Glomerular visceral epithelial cell (primary cell): ENCODE results near the gene CCNB1IP1.
A peak's percentile ranks its signal among the peaks of the same experiment; 100 is the strongest.
"Not testable (repeated sequence)": the region's sequence is repeated elsewhere in the genome, so short reads cannot be mapped to it uniquely, and the experiment has no call there.

Source experiments
- DNase-seq: peaks from one replicate; pipeline ENCODE4 v3.0.0-alpha.2; 2016; ENCODE audit errors: extremely low spot score

The CCNB1IP1 gene

DNA sequence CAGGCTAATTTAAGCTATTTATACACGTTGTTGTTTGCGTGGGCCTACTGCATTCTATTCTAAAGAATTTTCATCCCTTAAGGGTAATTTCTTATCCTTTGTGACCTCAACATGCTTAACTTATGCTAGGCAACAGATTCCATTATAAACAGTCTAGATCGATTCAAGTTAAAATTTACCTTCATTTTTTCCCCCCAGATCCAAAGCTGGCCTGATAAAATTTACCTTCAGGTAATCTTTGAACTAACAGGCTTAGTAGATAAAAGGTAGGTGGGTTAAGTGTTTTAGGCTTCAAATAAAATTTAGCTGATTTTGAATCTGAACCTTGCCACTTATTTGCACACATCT, 389 bp upstream of the CCNB1IP1 start:
- no peak for DNase-seq

DNA sequence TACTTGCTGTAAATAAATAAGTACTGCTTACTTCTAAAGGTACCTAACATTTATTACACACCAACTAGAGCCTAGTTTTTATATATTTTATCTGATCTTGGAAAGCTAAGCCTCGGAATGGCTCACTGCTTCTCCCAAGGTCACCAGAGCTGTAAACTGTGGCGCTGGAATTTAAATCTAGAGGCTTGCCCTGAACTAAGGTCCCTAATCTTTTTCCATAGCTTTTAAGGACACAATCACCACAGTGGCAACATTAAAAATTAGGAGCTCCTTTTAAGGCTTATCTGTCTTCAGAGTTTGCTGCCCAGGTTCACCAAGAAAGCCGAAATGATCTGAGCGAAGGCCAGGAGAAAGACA, 670 bp downstream of the CCNB1IP1 start:
- peak; percentile 13 for DNase-seq

DNA sequence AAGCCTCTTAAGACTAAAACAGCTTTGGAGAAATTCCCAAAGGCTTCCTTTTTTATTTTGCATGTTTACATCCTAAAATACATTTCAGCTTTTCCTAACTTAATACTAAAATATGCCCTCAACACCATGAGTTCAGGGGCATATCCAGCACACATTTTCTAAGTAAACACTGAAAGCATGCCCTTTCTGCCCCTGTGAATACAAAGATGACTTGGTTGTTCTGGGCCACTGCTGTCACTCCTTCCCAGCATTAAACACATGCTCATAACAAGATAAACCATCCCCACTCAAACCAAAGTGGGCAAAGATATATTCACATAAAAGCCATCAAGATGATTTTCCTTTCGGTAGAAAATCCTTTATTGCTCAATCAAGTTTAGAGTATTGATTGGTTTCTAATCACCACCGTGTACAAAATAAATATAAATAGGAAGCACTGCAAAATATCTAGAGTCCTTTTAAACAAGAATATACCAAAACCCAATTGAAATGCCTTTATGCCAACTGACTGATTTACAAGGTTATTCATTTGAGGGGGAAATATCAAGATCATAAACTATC, 1.9 kb downstream of the CCNB1IP1 start:
- no peak for DNase-seq

DNA sequence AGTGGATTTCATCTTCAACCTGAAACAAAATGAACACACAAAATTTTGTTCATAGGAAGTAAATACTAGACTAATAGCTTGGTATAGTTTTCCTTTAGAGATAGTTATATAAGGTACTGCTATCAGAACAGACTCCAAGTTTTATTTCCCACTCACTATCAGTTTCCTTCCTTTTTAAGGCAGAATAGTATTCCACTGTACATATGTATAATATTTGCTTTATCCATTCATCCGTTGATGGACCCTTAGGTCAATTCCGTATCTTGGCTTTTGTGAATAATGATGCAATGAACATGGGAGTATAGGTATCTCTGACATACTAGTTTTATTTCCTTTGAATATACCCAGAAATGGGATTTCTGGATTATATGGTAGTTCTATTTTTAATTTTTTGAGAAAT, 3.7 kb downstream of the CCNB1IP1 start:
- no peak for DNase-seq

DNA sequence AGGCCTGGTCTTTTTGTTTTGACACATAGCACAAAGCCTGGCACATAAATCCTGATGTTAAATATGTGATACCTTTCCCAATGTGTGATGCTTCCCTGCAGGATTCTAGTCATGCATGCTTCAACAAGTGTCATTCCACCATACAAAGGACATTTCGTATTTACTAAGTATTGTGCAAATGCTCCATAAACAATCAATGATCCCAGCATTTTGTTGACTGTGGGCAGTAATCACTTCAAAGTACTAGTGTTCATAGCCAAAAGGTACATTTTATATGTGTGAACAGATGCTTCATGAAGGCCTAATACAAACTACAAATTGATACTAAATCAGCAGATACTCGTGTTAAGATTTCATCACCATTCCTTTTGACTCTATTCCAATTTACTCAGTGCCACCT, 4.4 kb downstream of the CCNB1IP1 start:
- no peak for DNase-seq

DNA sequence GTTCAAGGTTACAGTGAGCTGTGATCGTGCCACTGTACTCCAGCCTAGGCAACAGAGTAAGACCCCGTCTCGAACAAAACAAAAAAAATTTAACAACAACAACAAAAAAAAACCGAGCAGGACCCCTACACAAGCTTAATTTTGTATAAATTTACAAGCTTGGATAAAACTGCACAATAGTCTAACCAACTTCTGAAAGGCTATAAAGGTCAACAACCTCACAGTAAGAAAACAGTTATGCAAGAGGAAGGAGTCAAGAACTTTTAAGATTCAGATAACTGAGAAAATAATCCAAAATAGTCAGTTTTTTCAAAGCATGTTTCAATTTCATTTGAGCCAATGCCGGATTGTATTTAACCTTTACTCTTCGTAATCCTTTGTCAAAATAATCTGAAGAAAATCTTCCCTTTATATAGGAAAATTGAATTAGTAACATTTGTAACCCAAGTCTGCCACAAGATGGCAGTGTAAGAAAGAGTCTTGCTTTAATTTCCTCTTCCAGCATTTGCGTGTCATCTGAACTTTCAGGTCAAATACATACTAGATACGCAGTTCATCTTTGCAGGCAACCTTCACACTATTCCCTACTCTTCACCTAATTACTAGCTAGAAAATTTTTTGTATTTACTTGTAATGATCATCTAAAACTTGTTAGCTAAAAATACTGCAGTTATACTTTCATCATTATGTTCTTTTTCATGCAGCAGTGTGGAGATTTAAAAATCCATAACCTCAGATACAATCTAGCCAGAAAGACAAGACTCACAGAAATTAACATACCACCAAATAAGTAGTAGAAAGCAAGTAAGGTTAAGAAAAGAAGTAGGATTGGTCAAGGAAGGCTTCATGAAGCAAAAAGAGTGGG, 5.8 kb downstream of the CCNB1IP1 start:
- peak; percentile 67 for DNase-seq

DNA sequence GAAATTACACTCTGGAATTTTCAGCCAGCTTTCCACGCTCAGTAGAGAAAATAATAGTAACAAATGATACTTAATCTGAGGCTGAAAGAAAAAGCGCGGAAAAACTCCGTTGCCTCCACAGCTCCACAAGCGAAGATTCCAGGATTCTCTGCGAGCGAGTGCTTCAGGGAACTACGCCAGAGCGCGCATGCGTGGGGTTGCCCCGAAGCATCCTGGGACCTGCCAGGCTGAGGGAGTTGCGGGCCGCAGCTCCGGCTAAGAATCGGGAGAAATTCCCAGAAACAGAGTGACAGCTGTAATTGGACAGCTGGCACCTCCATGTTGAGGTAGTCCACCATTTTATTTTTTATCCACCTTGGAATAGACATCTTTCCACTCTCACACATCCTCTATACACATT, 15.4 kb downstream of the CCNB1IP1 start:
- no peak for DNase-seq

DNA sequence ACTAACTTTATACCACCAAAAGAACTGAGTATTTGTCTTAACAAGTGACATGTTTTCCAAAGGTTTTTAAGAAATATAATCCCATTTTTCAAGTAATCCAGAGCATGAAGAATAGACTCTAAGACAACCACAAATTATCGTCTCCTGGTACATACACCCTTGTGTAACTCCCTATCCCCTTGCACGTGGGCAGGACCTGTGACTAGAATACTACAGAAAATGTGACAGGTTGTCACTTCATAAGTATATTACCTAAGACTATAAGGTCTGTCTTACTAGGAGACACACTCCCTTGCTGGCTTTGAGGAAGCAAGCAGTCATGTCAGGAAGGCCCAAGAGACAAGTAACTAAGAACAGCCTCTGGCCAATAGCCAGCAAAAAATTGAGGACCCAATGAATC, 19.1 kb downstream of the CCNB1IP1 start:
- DNase-seq, result no peak

DNA sequence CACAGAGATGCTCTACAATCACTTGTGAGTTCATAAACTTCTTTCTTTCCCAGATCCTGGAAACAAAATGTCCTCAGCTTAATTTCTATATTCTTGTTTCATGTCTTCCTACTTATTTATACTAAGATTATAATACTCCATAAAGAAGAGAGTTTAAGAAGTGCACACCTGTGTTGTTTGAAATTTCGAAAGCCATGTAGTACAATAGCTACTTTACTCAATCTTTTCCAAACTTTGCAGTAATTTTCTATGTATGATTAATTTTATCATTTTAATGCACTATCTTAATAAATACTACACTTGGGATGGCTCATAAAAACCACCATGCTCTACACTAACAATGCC, 27.0 kb downstream of the CCNB1IP1 start:
- DNase-seq, result no peak

DNA sequence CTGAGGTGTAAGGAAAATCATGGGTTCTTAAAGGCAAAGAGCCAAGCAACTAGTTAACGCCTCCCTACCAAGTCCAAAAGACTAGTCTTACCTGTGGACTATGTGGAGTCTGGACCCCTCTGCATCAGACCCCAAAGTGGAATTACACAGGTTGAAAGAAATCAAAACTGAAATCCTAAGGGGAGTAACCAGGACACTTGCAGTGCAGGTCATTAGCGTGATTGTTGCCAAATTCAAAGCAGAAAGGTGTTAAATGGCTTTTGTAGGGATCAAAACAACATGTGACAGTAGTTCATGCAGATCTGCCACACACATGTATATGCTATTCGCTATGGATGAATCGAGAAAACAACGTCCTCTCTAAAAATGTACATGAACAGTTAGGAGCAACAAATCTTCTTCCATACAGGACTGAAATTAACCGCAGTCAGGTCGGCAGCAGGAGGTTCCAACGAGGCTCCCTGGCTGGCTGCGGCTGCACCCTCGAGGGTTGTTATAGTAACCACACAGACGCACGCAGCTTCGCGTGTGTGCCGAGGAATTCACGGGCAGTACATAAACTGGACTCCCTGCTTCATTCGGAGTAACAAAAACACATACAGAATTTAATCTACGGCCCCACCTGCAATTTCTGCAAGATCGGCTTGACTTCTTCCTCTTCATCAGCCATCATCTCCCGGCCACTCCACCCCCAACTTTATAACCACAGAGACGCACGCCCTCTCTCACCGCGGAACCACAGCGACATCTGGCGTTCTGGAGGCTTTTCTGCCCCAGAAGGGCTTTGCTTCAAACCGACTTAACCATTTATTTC, 27.6 kb downstream of the CCNB1IP1 start, which contains the start of gene TTC5:
Gene TTC5, minus strand, starts transcription at position 687 of the 814 bp plus-strand sequence. Its CDS starts 14 bp downstream, at position 673.
- peak; percentile 88 for DNase-seq

DNA sequence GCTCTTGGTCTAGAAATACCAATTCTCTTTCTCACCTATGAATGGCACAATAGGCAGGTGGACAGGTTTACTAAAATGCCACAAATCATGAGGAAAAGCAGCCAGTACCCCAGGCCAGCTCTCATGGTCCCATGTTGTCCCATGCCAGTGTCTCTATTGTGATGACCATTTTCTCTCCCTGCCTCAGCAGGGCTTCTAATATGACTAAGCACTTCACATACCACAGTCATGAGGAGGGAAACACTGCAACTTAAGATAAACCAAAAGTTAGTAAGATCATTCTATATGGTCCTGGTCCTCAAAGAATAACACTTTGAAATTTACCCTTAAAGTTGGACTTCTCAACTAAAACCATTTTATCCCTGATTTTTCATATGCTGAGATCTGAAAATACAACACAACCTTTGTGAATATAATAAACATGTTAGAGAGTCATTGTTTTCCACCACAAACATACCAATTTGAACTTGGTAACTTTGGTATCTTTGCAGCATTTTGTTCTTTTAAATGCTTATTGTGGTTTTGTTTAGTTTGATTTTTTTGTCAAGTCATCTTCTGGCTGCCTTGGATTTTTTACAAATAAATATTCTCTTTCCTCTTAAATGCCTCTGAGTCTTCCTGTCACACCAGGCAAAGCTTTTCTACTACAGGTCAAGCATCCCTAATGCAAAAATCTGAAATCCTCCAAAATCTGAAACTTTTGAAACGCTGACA, 30.9 kb downstream of the CCNB1IP1 start:
- DNase-seq, result no peak

DNA sequence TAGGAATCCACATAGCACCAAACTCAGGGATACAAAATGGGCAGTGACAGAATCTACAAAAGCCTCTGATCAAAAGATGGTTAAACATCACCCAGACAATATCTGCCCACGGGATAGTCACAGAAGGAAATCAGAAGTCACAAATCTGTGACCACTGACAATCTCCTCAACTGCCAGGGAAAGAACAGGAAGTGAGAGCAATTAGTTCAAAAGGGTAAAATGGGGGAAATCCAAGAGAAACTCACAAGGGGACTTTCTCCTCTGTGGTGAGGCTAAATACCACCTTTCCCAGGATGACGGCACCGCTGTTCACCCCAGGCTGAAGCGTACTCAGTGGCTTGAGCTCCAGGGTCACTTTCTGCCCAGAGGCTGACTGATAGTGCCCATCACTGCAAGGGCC, 38.0 kb downstream of the CCNB1IP1 start:
- DNase-seq, result peak; percentile 62

DNA sequence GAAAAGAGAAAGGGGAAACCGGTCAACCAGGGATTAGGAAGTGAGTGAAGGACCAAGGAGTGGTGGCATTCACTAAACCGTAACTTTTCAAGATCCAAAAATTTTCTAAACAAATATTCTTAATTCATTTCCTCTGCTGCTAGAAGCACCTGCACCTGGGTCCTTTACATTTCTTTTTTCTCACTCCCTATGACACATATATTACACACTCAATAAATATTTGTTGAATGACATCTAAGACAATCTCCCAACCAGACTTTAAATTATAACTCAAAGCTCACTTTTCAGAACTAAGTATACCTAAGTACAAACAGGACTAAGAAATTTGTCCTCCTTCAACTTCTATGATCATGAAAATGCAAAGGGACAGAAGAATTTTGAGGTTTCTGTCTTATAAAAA, 38.4 kb downstream of the CCNB1IP1 start:
- no peak for DNase-seq

DNA sequence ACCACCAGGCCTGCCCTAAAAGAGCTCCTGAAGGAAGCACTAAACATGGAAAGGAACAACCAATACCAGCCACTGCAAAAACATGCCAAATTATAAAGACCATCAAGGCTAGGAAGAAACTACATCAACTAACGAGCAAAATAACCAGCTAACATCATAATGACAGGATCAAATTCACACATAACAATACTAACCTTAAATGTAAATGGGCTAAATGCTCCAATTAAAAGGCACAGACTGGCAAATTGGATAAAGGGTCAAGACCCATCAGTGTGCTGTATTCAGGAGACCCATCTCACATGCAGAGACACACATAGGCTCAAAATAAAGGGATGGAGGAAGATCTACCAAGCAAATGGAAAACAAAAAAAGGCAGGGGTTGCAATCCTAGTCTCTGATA, 51.1 kb downstream of the CCNB1IP1 start:
- not testable (repeated sequence) for DNase-seq

DNA sequence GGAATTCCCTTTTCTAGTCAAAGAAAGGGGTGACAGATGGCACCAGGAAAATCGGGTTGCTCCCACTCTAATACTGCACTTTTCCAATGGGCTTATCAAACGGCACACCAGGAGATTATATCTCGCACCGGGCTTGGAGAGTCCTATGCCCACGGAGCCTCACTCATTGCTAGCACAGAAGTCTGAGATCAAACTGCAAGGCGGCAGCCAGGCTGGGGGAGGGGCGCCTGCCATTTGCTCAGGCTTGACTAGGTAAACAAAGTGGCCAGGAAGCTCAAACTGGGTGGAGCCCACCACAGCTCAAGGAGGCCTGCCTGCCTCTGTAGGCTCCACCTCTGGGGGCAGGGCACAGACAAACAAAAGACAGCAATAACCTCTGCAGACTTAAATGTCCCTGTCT, 52.8 kb downstream of the CCNB1IP1 start:
- not testable (repeated sequence) for DNase-seq

DNA sequence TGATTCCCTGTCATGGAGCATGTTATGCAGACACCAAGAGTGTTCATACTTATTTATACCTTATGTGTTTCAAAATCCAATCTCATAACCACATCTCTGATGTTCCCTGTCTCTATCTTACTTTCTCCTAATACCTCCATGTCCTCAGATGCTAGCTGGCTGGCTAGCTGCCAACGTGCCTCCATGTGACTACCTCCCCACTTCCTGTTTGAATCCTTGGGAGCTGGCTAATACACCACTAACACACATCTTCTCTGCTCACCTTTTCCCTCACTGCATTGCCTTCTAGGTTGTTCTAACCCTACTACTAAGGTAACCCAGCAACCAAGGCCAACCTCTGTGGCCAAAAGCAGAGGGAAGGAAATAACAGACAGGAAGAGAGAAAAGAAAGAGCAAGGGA, 54.7 kb downstream of the CCNB1IP1 start:
- peak; percentile 41 for DNase-seq

DNA sequence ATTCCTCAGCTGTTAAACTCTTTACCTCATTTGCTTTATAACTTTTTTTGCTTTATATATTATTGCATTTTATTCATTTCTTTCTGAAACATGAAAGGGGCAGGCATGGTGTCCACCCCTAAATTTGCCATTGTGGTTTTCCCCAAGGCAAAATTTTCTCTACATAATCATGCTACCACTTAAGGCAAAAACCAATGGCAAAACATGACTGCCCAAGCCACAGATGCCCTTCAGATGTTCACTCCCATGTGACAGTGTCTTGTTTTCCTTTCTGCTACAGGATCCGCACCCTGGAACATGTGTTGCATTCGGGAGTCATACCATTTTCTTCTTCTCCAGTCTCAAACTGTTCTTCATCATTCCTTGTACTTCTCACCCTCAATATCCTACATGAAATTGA, 55.7 kb downstream of the CCNB1IP1 start:
- DNase-seq, result no peak

DNA sequence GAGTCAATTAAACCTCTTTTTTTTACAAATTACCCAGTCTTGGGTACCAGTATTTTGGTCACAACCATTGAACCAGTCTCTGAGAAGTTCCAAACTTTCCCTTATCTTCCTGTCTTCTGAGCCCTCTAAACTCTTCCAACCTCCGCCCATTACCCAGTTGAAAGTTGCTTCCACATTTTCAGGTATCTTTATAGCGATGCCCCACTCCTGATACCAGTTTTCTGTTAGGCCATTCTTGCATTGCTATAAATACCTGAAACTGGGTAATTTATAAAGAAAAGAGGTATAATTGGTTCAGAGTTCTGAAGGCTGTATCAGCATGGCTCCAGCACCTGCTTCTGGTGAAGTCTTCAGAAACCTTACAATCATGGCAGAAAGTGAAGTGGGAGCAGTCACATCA, 59.0 kb downstream of the CCNB1IP1 start:
- DNase-seq, result no peak

DNA sequence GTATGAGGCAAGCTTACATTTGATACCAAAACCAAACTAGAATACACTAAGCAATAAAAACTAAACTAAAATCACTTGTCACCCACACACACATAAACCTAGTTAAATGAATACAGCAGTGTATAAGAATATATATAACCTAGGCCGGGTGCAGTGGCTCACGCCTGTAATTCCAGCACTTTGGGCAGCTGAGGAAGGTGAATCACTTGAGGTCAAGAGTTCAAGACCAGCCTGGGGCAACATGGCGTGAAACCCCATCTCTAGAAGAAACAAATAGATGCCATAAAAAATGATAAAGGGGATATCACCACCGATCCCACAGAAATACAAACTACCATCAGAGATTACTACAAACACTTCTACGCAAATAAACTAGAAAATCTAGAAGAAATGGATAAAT, 68.7 kb downstream of the CCNB1IP1 start:
- DNase-seq, result not testable (repeated sequence)

DNA sequence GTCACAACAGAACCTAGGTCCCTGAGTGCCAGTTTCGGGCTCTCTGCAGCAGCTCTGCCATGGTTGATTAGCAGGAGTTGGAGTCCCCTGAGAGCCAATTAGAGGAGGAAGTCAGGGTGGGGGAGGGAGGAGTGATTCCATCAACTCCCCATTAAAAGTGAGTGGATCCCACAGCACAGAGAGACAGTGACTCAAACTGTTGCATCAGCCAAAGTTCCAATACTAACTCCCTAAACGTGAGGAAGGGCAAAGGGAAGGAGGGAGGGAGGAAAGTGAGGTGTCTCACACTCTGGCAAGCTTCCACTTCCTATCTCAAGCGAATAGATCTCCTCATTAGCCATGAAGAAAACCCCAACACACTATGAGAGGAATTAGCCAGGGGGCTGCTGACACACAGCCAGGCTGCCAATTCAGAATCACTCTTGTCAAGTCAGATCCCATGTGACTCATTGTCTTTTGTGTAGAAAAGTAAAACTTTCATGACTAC, 70.4 kb downstream of the CCNB1IP1 start:
- DNase-seq, result peak; percentile 54
